Calu3 (cell line): ENCODE data around the gene IGIP. TPM values are rescaled to one million over a fixed set of nuclear protein-coding genes. Genes with fewer than 3 reads are reported as not detected.

Source experiments
- BruUV-seq: library from RNA; stranded (reverse); fragments of 400-500 nt; replicated peaks from 2 replicates; lab custom pipeline; 2021; lab: Mats Ljungman, UMichigan
- CTCF ChIA-PET: fragments of 300-600 bp; sonication (Branson Sonifier 250); formaldehyde crosslinking; loops from one replicate; lab custom pipeline; 2022; ENCODE audit warnings: antibody characterized with exemption; lab: Charles Lee
- DNase-seq: peaks from one replicate; pipeline ENCODE4 v3.0.0; 2022
- H3K27ac Mint-ChIP-seq: one replicate; pipeline ENCODE4 v1.8.0; 2022; ENCODE audit warnings: mixed read lengths; ENCODE audit not compliant: unreplicated experiment
- H3K27me3 Mint-ChIP-seq: one replicate; pipeline ENCODE4 v1.8.0; 2022; ENCODE audit warnings: mixed read lengths; ENCODE audit not compliant: unreplicated experiment
- H3K36me3 Mint-ChIP-seq: one replicate; pipeline ENCODE4 v1.8.0; 2022; ENCODE audit warnings: mild to moderate bottlenecking, moderate library complexity, mixed read lengths; ENCODE audit not compliant: insufficient read depth, unreplicated experiment
- H3K4me1 Mint-ChIP-seq: one replicate; pipeline ENCODE4 v1.8.0; 2022; ENCODE audit warnings: mild to moderate bottlenecking, low read depth, mixed read lengths; ENCODE audit not compliant: unreplicated experiment
- H3K4me3 Mint-ChIP-seq: one replicate; pipeline ENCODE4 v1.8.0; 2022; ENCODE audit warnings: mild to moderate bottlenecking, low read depth, moderate library complexity, mixed read lengths; ENCODE audit not compliant: unreplicated experiment
- H3K9me3 Mint-ChIP-seq: one replicate; pipeline ENCODE4 v1.8.0; 2022; ENCODE audit warnings: low read depth, mixed read lengths; ENCODE audit not compliant: unreplicated experiment
- CTCF ChIP-seq: fragments of 200-600 bp; IDR thresholded peaks from one replicate; pipeline ENCODE4 v1.8.0; 2022; ENCODE audit warnings: antibody characterized with exemption; ENCODE audit not compliant: unreplicated experiment
- intact Hi-C: fragments of 100-400 bp; cut with micrococcal nuclease; formaldehyde crosslinking; loops from one replicate; pipeline ENCODE4 v1.10.0; 2022; ENCODE audit not compliant: unreplicated experiment
- total RNA-seq: library from RNA; stranded (reverse); gene quantifications from 2 replicates; pipeline ENCODE4 v1.2.3, GENCODE V29; 2022

Gene IGIP
- total RNA-seq, 1 experiment from 2014 or later: 6.2 TPM

GRCh38 chr5:140142856-140143255 is 17.1 kb downstream of the IGIP start:
- H3K36me3 Mint-ChIP-seq: no peaks in the 10 kb centered on the region
- CTCF ChIA-PET: interaction anchor here (0.8 to 2.4 kb wide), 5 partner anchors 11 to 67 kb away, joined by 3 to 12 read pairs (median 6); no protein-coding TSS in a partner anchor
- BruUV-seq: no TSS peak
- no peak for TF ChIP-seq CTCF
- no peak overlapping the region for H3K27ac Mint-ChIP-seq
- no peak overlapping the region for H3K4me3 Mint-ChIP-seq
- H3K27me3 Mint-ChIP-seq: peaks cover 39% of the 10 kb centered on the region
- intact Hi-C loops: no loop called here
- DNase-seq: no peak
- peaks cover 15% of the 10 kb centered on the region for H3K4me1 Mint-ChIP-seq
- no peaks in the 10 kb centered on the region for H3K9me3 Mint-ChIP-seq

GRCh38 chr5:140143521-140144258 is 18.0 kb downstream of the IGIP start:
- no peak for TF ChIP-seq CTCF
- no peaks in the 10 kb centered on the region for H3K36me3 Mint-ChIP-seq
- CTCF ChIA-PET: interaction anchor here (0.7 to 2.4 kb wide), 12 partner anchors 10 to 504 kb away, joined by 3 to 12 read pairs (median 6); partner anchors contain the start of genes HBEGF, IK and NDUFA2
- no TSS peak for BruUV-seq
- H3K9me3 Mint-ChIP-seq: no peaks in the 10 kb centered on the region
- H3K27me3 Mint-ChIP-seq: peaks cover 39% of the 10 kb centered on the region
- H3K4me1 Mint-ChIP-seq: peaks cover 15% of the 10 kb centered on the region
- H3K27ac Mint-ChIP-seq: no peak overlapping the region
- no peak for DNase-seq
- H3K4me3 Mint-ChIP-seq: no peak overlapping the region
- intact Hi-C loops: loop anchor here (1.0 kb wide), 1 partner anchor 68 kb away; no protein-coding TSS in a partner anchor

- BruUV-seq: no TSS peak
- intact Hi-C loops: no loop called here
- H3K9me3 Mint-ChIP-seq: no peaks in the 10 kb centered on the region
These were observed 19.5 kb downstream of the IGIP start for GRCh38 chr5:140145256-140145655.

More at GRCh38 chr5:140145256-140145655, 19.5 kb downstream of the IGIP start:
- DNase-seq: no peak
- Mint-ChIP-seq H3K4me3 (peak overlapping the region; percentile 65), H3K36me3 (no peaks in the 10 kb centered on the region), H3K27ac (no peak overlapping the region), H3K27me3 (peaks cover 31% of the 10 kb centered on the region), H3K4me1 (peaks cover 15% of the 10 kb centered on the region)
- CTCF ChIA-PET: interaction anchor here (0.5 to 2.3 kb wide), 16 partner anchors 10 to 511 kb away, joined by 3 to 9 read pairs (median 5); partner anchors contain the start of gene HBEGF
- TF ChIP-seq CTCF: no peak
